ENCODE measurements around the gene PAK3. TPM values are rescaled to one million over a fixed set of nuclear protein-coding genes. Genes with fewer than 3 reads are reported as not detected.

Gene PAK3
- total and polyA plus RNA-seq, 2 experiments from 2014 or later: 5.0 to 5.4 TPM

DNA sequence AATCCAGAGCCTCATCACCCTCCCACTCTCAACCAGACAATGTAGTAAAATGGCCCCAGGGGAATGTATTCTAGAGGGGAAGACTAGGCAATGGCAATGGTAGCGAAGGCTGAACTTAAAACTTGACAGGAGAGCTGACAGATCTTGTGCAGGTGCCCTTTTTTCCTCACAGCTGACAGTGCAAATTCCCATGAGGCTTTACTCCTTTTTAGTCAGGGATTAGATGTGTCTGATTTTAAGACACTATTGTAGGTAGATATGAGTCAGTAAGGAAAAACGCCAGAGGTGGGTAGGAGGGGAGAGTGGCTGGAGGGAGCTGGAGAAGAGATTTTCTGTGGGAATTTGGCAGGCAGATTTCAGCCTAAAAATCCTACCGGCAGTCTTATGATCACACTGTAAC is 163.6 kb downstream of the PAK3 start (continued):
- TF ChIP-seq, protein P1, sequence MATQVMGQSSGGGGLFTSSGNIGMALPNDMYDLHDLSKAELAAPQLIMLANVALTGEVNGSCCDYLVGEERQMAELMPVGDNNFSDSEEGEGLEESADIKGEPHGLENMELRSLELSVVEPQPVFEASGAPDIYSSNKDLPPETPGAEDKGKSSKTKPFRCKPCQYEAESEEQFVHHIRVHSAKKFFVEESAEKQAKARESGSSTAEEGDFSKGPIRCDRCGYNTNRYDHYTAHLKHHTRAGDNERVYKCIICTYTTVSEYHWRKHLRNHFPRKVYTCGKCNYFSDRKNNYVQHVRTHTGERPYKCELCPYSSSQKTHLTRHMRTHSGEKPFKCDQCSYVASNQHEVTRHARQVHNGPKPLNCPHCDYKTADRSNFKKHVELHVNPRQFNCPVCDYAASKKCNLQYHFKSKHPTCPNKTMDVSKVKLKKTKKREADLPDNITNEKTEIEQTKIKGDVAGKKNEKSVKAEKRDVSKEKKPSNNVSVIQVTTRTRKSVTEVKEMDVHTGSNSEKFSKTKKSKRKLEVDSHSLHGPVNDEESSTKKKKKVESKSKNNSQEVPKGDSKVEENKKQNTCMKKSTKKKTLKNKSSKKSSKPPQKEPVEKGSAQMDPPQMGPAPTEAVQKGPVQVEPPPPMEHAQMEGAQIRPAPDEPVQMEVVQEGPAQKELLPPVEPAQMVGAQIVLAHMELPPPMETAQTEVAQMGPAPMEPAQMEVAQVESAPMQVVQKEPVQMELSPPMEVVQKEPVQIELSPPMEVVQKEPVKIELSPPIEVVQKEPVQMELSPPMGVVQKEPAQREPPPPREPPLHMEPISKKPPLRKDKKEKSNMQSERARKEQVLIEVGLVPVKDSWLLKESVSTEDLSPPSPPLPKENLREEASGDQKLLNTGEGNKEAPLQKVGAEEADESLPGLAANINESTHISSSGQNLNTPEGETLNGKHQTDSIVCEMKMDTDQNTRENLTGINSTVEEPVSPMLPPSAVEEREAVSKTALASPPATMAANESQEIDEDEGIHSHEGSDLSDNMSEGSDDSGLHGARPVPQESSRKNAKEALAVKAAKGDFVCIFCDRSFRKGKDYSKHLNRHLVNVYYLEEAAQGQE (IDR thresholded peaks at IDR 0.05; ENCODE audit: unreplicated experiment): no peak
- no peak for TF ChIP-seq JUNB (IDR thresholded peaks at IDR 0.05; ENCODE audit: unreplicated experiment)

DNA sequence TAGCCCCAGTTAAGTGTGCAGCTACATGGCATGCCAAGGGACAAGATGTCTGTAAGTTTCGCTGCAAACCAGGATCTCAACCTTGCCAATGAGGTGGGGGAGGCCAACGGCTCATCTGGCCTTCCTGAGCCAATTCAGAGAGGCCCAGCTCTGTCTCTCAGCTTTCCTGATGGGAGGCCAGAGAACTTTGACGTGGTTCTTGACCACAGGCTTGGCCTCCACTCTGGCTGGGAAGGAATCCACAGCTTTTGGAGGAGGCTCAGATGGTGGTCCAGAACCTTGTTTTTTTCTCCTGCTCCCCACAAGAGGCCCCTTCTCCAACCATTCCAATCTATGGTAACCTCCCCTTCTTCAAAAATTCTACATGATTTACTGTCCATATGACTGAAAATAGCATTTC is 164.5 kb downstream of the PAK3 start:
- Mint-ChIP-seq H3K27me3 (ENCODE audit: insufficient read depth, low read depth, poor library complexity) (peaks cover 2% of the 10 kb centered on the region), H3K4me3 (no peak overlapping the region), H3K4me1 (no peaks in the 10 kb centered on the region), H3K27ac (no peak overlapping the region), H3K36me3 (ENCODE audit: low read depth) (no peaks in the 10 kb centered on the region), H3K9me3 (no peaks in the 10 kb centered on the region)
- Histone ChIP-seq H3K27ac (ENCODE audit: low read depth) (no peak overlapping the region), H3K4me1 (ENCODE audit: insufficient read depth) (0 out of 2 replicates have a peak, but pooled peaks cover 3% of the 10 kb centered on the region), H3F3A (replicated peaks; ENCODE audit: low read depth) (no peaks in the 10 kb centered on the region), H3K36me3 (ENCODE audit: insufficient read depth) (no peaks in the 10 kb centered on the region), H2AFZ (no peak overlapping the region), H4K20me1 (replicated peaks; ENCODE audit: insufficient read depth) (no peaks in the 10 kb centered on the region), H3K79me2 (replicated peaks; ENCODE audit: insufficient read depth) (no peaks in the 10 kb centered on the region), H3K9me2 (ENCODE audit: insufficient read depth) (no peaks in the 10 kb centered on the region), H3K4me2 (no peak overlapping the region), H3K27me3 (ENCODE audit: insufficient read depth) (no peaks in the 10 kb centered on the region), H3K4me3 (no peak overlapping the region)
- TF ChIP-seq EZH2phosphoT487 (IDR thresholded peaks at IDR 0.05; ENCODE audit: unreplicated experiment) (no peak), EZH2 (IDR thresholded peaks at IDR 0.05; ENCODE audit: low read depth, unreplicated experiment) (no peak), STAT1 (IDR thresholded peaks at IDR 0.05; ENCODE audit: unreplicated experiment) (no peak), ZNF331 (CRISPR knock-in tag; IDR thresholded peaks at IDR 0.05; ENCODE audit: low read depth) (no peak)
- no peak for ATAC-seq
- DNase-seq (ENCODE audit: low spot score): no peak

DNA sequence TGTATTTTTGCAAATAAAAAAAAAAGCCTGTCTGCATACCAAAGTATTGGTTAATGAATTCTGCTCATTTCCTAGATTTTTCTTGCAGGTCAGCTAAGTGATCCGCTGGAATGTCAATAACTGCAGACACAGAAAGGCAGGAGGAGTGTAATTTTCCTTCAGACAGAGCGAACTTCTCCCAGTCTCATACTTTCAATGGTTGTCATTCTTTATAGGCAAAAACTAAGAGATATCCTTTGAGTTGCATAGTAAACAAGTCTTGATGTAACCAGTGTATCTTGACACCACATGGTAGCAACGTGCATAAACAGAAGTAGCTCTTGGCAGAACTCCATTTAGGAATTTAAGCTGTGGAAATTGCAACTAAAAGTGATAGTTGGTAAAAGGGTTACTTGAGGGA is 166.1 kb downstream of the PAK3 start:
- Mint-ChIP-seq H3K4me3 (no peak overlapping the region), H3K36me3 (ENCODE audit: low read depth) (no peaks in the 10 kb centered on the region), H3K4me1 (no peaks in the 10 kb centered on the region; the same call in 2 of the 3 replicates), H3K9me3 (no peaks in the 10 kb centered on the region), H3K27ac (no peak overlapping the region), H3K27me3 (ENCODE audit: insufficient read depth, low read depth, poor library complexity) (peaks cover 2% of the 10 kb centered on the region)
- ATAC-seq (no peak), DNase-seq (ENCODE audit: low spot score) (no peak)
- Histone ChIP-seq H3K79me2 (replicated peaks; ENCODE audit: insufficient read depth) (no peaks in the 10 kb centered on the region), H3K4me2 (no peak overlapping the region), H3K4me3 (no peak overlapping the region), H3K27ac (ENCODE audit: low read depth) (no peak overlapping the region), H3F3A (replicated peaks; ENCODE audit: low read depth) (no peaks in the 10 kb centered on the region), H4K20me1 (replicated peaks; ENCODE audit: insufficient read depth) (no peaks in the 10 kb centered on the region), H3K9me2 (ENCODE audit: insufficient read depth) (no peaks in the 10 kb centered on the region), H2AFZ (no peak overlapping the region), H3K27me3 (ENCODE audit: insufficient read depth) (no peaks in the 10 kb centered on the region), H3K36me3 (ENCODE audit: insufficient read depth) (no peaks in the 10 kb centered on the region), H3K4me1 (ENCODE audit: insufficient read depth) (no peaks in the 10 kb centered on the region)
- TF ChIP-seq ZNF114 (CRISPR knock-in tag; IDR thresholded peaks at IDR 0.05) (no peak), ZNF462 (CRISPR knock-in tag; IDR thresholded peaks at IDR 0.05) (no peak), CREB1 (CRISPR knock-in tag; IDR thresholded peaks at IDR 0.05; ENCODE audit: low read depth) (no peak), EZH2phosphoT487 (IDR thresholded peaks at IDR 0.05; ENCODE audit: unreplicated experiment) (no peak)
